Trophoblast cell (in vitro differentiated cells and primary cell): ENCODE measurements around the gene GOSR1.
A peak's percentile ranks its signal among the peaks of the same experiment; 100 is the strongest.
"Not testable (repeated sequence)": the region's sequence is repeated elsewhere in the genome, so short reads cannot be mapped to it uniquely, and the experiment has no call there.

Experiments used
- DNase-seq, 2 donors: peaks; one replicate each; pipeline ENCODE4 v3.0.0-alpha.2; 2016
- H2AFZ ChIP-seq: 2 replicates; pipeline ENCODE4 v1.6.1; 2013; ENCODE audit warnings: low read length, moderate library complexity, mild to moderate bottlenecking; ENCODE audit not compliant: insufficient read depth, poor library complexity
- H2AK5ac ChIP-seq: 2 replicates; pipeline ENCODE4 v1.6.1; 2013; ENCODE audit warnings: mild to moderate bottlenecking, low read length
- H2BK120ac ChIP-seq: 2 replicates; pipeline ENCODE4 v1.6.1; 2013; ENCODE audit warnings: low read length, mild to moderate bottlenecking, moderate library complexity; ENCODE audit not compliant: insufficient read depth, poor library complexity
- H2BK12ac ChIP-seq: 2 replicates; pipeline ENCODE4 v1.6.1; 2013; ENCODE audit warnings: mild to moderate bottlenecking, low read length, moderate library complexity
- H2BK5ac ChIP-seq: 2 replicates; pipeline ENCODE4 v1.6.1; 2013; ENCODE audit warnings: low read length, low read depth, moderate library complexity, mild to moderate bottlenecking; ENCODE audit not compliant: poor library complexity
- H3K14ac ChIP-seq: 2 replicates; pipeline ENCODE4 v1.6.1; 2013; ENCODE audit warnings: mild to moderate bottlenecking, low read length
- H3K18ac ChIP-seq: 2 replicates; pipeline ENCODE4 v1.6.1; 2013; ENCODE audit warnings: mild to moderate bottlenecking, low read length
- H3K23ac ChIP-seq: 2 replicates; pipeline ENCODE4 v1.6.1; 2013; ENCODE audit warnings: low read length
- H3K27ac ChIP-seq: 2 replicates; pipeline ENCODE4 v1.5.1; 2013; ENCODE audit warnings: low read depth, mild to moderate bottlenecking, inconsistent platforms, low read length, moderate library complexity
- H3K27me3 ChIP-seq: 2 replicates; pipeline ENCODE4 v1.6.1; 2013; ENCODE audit warnings: inconsistent platforms, mild to moderate bottlenecking, low read length, moderate library complexity; ENCODE audit not compliant: insufficient read depth
- H3K36me3 ChIP-seq, 2 experiments: 1 replicate in 1 of 2; 2 replicates in 1 of 2; pipeline ENCODE4 v1.6.1; 2013; ENCODE audit warnings: low read length in 2 of 2, mild to moderate bottlenecking in 2 of 2, moderate library complexity in 1 of 2; ENCODE audit not compliant: insufficient read depth in 2 of 2, control insufficient read depth in 1 of 2
- H3K4ac ChIP-seq: 2 replicates; pipeline ENCODE4 v1.6.1; 2013; ENCODE audit warnings: low read depth, mild to moderate bottlenecking, low read length, moderate library complexity
- H3K4me1 ChIP-seq, 2 experiments: 1 replicate in 1 of 2; 2 replicates in 1 of 2; pipeline ENCODE4 v1.6.1; 2013; ENCODE audit warnings: low read length in 2 of 2, mild to moderate bottlenecking in 2 of 2, moderate library complexity in 1 of 2; ENCODE audit not compliant: insufficient read depth in 2 of 2, control insufficient read depth in 1 of 2
- H3K4me2 ChIP-seq: 2 replicates; pipeline ENCODE4 v1.6.1; 2013; ENCODE audit warnings: inconsistent platforms, mild to moderate bottlenecking, low read length, moderate library complexity
- H3K4me3 ChIP-seq: 2 replicates; pipeline ENCODE4 v1.5.1; 2013; ENCODE audit warnings: mild to moderate bottlenecking, low read depth, low read length, inconsistent platforms
- H3K79me1 ChIP-seq: one replicate; pipeline ENCODE4 v1.6.1; 2013; ENCODE audit warnings: low read length
- H3K79me2 ChIP-seq: 2 replicates; pipeline ENCODE4 v1.6.1; 2013; ENCODE audit warnings: low read length, mild to moderate bottlenecking; ENCODE audit not compliant: control insufficient read depth, insufficient read depth, poor library complexity
- H3K9ac ChIP-seq: 2 replicates; pipeline ENCODE4 v1.6.1; 2013; ENCODE audit warnings: mild to moderate bottlenecking, low read length
- H3K9me3 ChIP-seq: 2 replicates; pipeline ENCODE4 v1.6.1; 2013; ENCODE audit warnings: low read depth, mild to moderate bottlenecking, control low read depth, inconsistent platforms, low read length; ENCODE audit not compliant: insufficient read depth
- H4K12ac ChIP-seq: 2 replicates; pipeline ENCODE4 v1.6.1; 2013; ENCODE audit warnings: low read depth, mild to moderate bottlenecking, low read length, moderate library complexity
- H4K8ac ChIP-seq: 2 replicates; pipeline ENCODE4 v1.6.1; 2013; ENCODE audit warnings: low read depth, mild to moderate bottlenecking, low read length, moderate library complexity
- H4K91ac ChIP-seq: one replicate; pipeline ENCODE4 v1.6.1; 2013; ENCODE audit warnings: low read depth, mild to moderate bottlenecking, low read length, moderate library complexity
- WGBS: extraction: QIAGEN DNeasy Blood & Tissue Kit; methylation state at CpG from one replicate; pipeline ENCODE4 v1.1.7; 2013; ENCODE audit warnings: missing lambda C conversion rate; ENCODE audit not compliant: insufficient read length, insufficient coverage; ENCODE audit errors: extremely low coverage; 5-methylcytosine and 5-hydroxymethylcytosine counted together

GOSR1 gene

DNA sequence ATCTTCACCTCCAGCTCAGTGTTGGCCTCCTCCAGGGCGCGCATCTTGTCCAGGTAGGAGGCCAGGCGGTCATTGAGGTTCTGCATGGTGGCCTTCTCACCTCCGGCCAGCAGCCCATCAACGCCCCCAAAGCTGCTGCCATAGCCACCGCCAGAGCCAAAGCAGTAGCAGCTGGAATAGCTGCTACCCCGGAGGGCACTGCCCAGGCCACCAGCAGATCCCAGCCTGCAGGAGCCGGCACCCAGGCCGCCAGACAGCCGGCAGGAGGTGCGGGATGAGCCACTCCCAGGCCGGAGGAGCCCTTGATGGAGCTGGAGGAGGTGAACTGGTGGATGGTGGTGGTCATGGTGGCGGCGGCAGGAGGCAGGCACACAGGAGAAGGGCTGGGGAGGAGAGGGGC, 94.2 kb downstream of the GOSR1 start:
- not testable (repeated sequence) for H4K12ac ChIP-seq, H3K79me2 ChIP-seq, H4K8ac ChIP-seq, H3K18ac ChIP-seq, H3K27me3 ChIP-seq, H2BK5ac ChIP-seq, H3K23ac ChIP-seq, H3K9me3 ChIP-seq, H2AK5ac ChIP-seq, H2BK120ac ChIP-seq, H2AFZ ChIP-seq, H3K9ac ChIP-seq, H3K4me2 ChIP-seq, H3K14ac ChIP-seq, H2BK12ac ChIP-seq, H3K36me3 ChIP-seq, H3K4ac ChIP-seq, H4K91ac ChIP-seq, H3K27ac ChIP-seq, DNase-seq, H3K4me3 ChIP-seq
- peaks cover 21 to 25% of the 10 kb centered on the region in 2 experiments for H3K4me1 ChIP-seq
- peaks cover 10% of the 10 kb centered on the region for H3K79me1 ChIP-seq
- no CpG with 5 or more reads among the region's 14 CpGs for WGBS

DNA sequence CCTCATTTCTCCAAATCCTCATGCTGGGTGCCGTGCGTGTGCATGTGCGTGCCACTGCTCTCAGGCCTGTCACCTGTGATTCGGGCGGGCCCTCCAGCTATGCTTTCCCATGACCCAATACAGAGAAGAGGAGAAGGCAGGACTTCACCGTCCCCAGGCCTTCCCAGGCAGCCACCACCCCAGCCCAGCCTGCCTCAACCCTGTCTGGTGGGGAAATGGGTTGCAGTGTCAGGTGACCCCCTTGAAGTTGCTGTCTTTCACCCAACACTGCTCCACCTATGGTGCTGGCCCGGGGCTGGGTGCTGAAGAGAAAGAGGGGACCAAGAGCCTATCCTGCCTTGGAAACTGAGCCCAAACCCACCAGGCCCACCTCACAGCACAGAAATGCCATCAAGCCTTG, 94.7 kb downstream of the GOSR1 start:
- no peak overlapping the region for H3K4me2 ChIP-seq
- no peak overlapping the region for H4K8ac ChIP-seq
- H3K79me1 ChIP-seq: peaks cover 5% of the 10 kb centered on the region
- no peak overlapping the region for H2AK5ac ChIP-seq
- H3K18ac ChIP-seq: no peak overlapping the region
- no peak overlapping the region for H2BK12ac ChIP-seq
- no peak overlapping the region for H3K4ac ChIP-seq
- H4K91ac ChIP-seq: no peak overlapping the region
- H3K79me2 ChIP-seq: peaks cover 2% of the 10 kb centered on the region
- H3K14ac ChIP-seq: no peak overlapping the region
- H3K4me3 ChIP-seq: no peak overlapping the region
- H3K36me3 ChIP-seq: no peaks in the 10 kb centered on the region
- H4K12ac ChIP-seq: no peak overlapping the region
- H3K27me3 ChIP-seq: no peaks in the 10 kb centered on the region
- peaks cover 3% of the 10 kb centered on the region for H3K9me3 ChIP-seq
- no peak overlapping the region for H2AFZ ChIP-seq
- H3K27ac ChIP-seq: no peak overlapping the region
- WGBS: no CpG with 5 or more reads among the region's 7 CpGs
- peaks cover 16 to 19% of the 10 kb centered on the region in 2 experiments for H3K4me1 ChIP-seq
- no peak overlapping the region for H2BK5ac ChIP-seq
- H2BK120ac ChIP-seq: no peak overlapping the region
- no peak overlapping the region for H3K23ac ChIP-seq
- H3K9ac ChIP-seq: no peak overlapping the region
- DNase-seq: no peak

- H3K79me2 ChIP-seq, H3K9me3 ChIP-seq, H2BK5ac ChIP-seq, H3K4me3 ChIP-seq, H3K4me2 ChIP-seq, H4K91ac ChIP-seq, H3K9ac ChIP-seq, H3K79me1 ChIP-seq, H3K18ac ChIP-seq, H3K23ac ChIP-seq, H4K8ac ChIP-seq, DNase-seq, H2BK120ac ChIP-seq, H2AFZ ChIP-seq, H3K4ac ChIP-seq, H4K12ac ChIP-seq, H3K27me3 ChIP-seq, H3K14ac ChIP-seq, H3K27ac ChIP-seq, H3K36me3 ChIP-seq, H2BK12ac ChIP-seq: not testable (repeated sequence)
- Histone ChIP-seq H2AK5ac (peak overlapping the region; percentile 4), H3K4me1 (peaks cover 11 to 16% of the 10 kb centered on the region in 2 experiments)
- no CpG with 5 or more reads among the region's 17 CpGs for WGBS
Observed at GRCh38 chr17:30572651-30573554, 95.7 kb downstream of the GOSR1 start.

DNA sequence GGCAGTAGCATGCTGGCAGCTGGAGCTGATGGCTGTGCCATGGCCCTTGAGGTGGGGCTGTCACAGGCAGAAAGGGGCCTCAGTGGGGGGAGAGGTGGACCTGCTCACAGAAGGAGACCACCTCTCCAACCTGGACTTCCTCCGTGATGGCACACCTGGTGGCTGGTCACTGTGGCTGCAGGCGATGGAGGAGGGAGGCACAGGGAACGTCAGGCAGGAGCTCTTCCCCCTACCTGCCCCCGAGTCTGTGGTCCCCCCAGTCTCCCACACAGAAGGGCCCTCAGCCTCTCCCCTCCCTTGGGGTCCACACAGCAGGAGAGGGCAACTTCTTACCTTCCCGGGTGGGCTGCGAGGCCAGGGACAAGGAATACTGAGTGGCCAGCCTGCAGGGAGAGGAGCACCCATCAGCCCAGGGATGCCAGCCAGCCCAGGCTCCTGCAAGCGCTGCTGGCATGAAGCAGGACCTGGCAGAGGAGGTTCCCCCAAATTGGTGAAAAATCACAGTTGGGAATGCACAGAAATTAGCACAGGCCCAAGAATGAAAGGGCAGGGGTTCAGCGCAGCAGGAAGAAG, 96.5 kb downstream of the GOSR1 start:
- Histone ChIP-seq H4K8ac (no peak overlapping the region), H3K4me1 (peaks cover 8 to 13% of the 10 kb centered on the region in 2 experiments), H2BK120ac (no peak overlapping the region), H4K12ac (no peak overlapping the region), H3K23ac (no peak overlapping the region), H3K9ac (no peak overlapping the region), H2BK5ac (no peak overlapping the region), H3K79me1 (no peaks in the 10 kb centered on the region), H3K18ac (no peak overlapping the region), H3K9me3 (no peaks in the 10 kb centered on the region), H2BK12ac (no peak overlapping the region), H3K4ac (no peak overlapping the region), H3K4me2 (no peak overlapping the region), H2AK5ac (no peak overlapping the region), H3K14ac (no peak overlapping the region), H3K27me3 (no peaks in the 10 kb centered on the region), H3K79me2 (no peaks in the 10 kb centered on the region), H2AFZ (no peak overlapping the region), H3K27ac (no peak overlapping the region), H3K4me3 (no peak overlapping the region), H4K91ac (no peak overlapping the region), H3K36me3 (no peaks in the 10 kb centered on the region)
- DNase-seq: no peak
- no CpG with 5 or more reads among the region's 8 CpGs for WGBS
